ENCODE measurements around the gene IGFBP6. TPM values are rescaled to one million over a fixed set of nuclear protein-coding genes. Genes with fewer than 3 reads are reported as not detected.

IGFBP6 gene
- total and polyA plus RNA-seq, 8 donors = 22.6 to 388 (median 82.8) TPM

- H3K36me3 ChIP-seq = peaks cover 0 to 20% (median 12%) of the 10 kb centered on the region in 4 donors
- H3K4me1 ChIP-seq = peaks cover 76 to 86% (median 80%) of the 10 kb centered on the region in 4 donors
- intact Hi-C loops (cut with DNase I; ENCODE audit: low total_unique reads) = no loop called here
- H3K9me3 ChIP-seq = no peaks in the 10 kb centered on the region
- no peak for DNase-seq
- peak overlapping the region; percentile 91 to 99 (median 98) for H3K27ac ChIP-seq
- peak overlapping the region; percentile 46 to 62 (median 54) for H3K4me3 ChIP-seq
- no peaks in the 10 kb centered on the region for H3K27me3 ChIP-seq
- TF ChIP-seq EP300 (IDR thresholded peaks at IDR 0.05) = no peak
- no peak for TF ChIP-seq CTCF (IDR thresholded peaks at IDR 0.05)
- TF ChIP-seq POLR2A (IDR thresholded peaks at IDR 0.05) = no peak
- no peak for TF ChIP-seq POLR2AphosphoS5 (IDR thresholded peaks at IDR 0.05)
- WGBS, 5 donors = 23 to 50% (median 33%) methylated on average over 5 to 7 of the region's 7 CpGs
These were observed 45.5 kb upstream of the IGFBP6 start for GRCh38 chr12:53051881-53052412.

- intact Hi-C loops (cut with DNase I; ENCODE audit: low total_unique reads) = no loop called here
- Histone ChIP-seq H3K27ac (peak overlapping the region; percentile 91 to 99 (median 98)), H3K9me3 (no peaks in the 10 kb centered on the region), H3K36me3 (peaks cover 4 to 26% (median 18%) of the 10 kb centered on the region in 4 donors), H3K4me1 (peaks cover 75 to 88% (median 79%) of the 10 kb centered on the region in 4 donors), H3K4me3 (peak overlapping the region; percentile 46 to 62 (median 54)), H3K27me3 (no peaks in the 10 kb centered on the region)
- 26 to 47% (median 31%) methylated on average over 9 to 11 of the region's 11 CpGs for WGBS, 5 donors
- no peak for TF ChIP-seq CTCF (IDR thresholded peaks at IDR 0.05)
- TF ChIP-seq POLR2AphosphoS5 (IDR thresholded peaks at IDR 0.05) = peak; percentile 41 to 70 (median 67)
- peak; percentile 92 to 95 for DNase-seq
These were observed 44.8 kb upstream of the IGFBP6 start for GRCh38 chr12:53052419-53053217.

- H3K27me3 ChIP-seq = no peaks in the 10 kb centered on the region
- H3K27ac ChIP-seq = peak overlapping the region; percentile 91 to 99 (median 98)
- H3K9me3 ChIP-seq = no peaks in the 10 kb centered on the region
- peak; percentile 84 to 92 for DNase-seq
- H3K4me3 ChIP-seq = peak overlapping the region; percentile 46 to 62 (median 54)
- TF ChIP-seq EP300 (IDR thresholded peaks at IDR 0.05) = no peak
- peak; percentile 4 to 73 (median 28) for TF ChIP-seq POLR2AphosphoS5 (IDR thresholded peaks at IDR 0.05)
- no peak for TF ChIP-seq POLR2A (IDR thresholded peaks at IDR 0.05)
- peak in 5 of 7 experiments; percentile 56 to 93 (median 75) for TF ChIP-seq CTCF (IDR thresholded peaks at IDR 0.05)
- peaks cover 11 to 35% (median 27%) of the 10 kb centered on the region in 4 donors for H3K36me3 ChIP-seq
- 17 to 30% (median 23%) methylated on average over 13 to 16 of the region's 16 CpGs for WGBS, 5 donors
- intact Hi-C loops (cut with DNase I; ENCODE audit: low total_unique reads) = no loop called here
- peaks cover 67 to 82% (median 70%) of the 10 kb centered on the region in 4 donors for H3K4me1 ChIP-seq
These were observed 44.0 kb upstream of the IGFBP6 start for GRCh38 chr12:53053218-53054111.

All from stomach (tissue), 9 donors.